NT2/D1 (cell line): Measurements from ENCODE around the gene ZNF652.

Experiments
- SUZ12 ChIP-seq: IDR thresholded peaks from 2 replicates; pipeline ENCODE4 v1.6.1; 2011; ENCODE audit not compliant: insufficient read length, insufficient read depth; ENCODE audit errors: extremely low read depth
- YY1 ChIP-seq: IDR thresholded peaks from 2 replicates; pipeline ENCODE4 v1.6.1; 2011; ENCODE audit not compliant: insufficient read length, insufficient read depth

- TF ChIP-seq SUZ12: no peak
- no peak for TF ChIP-seq YY1
Observed at GRCh38 chr17:49269356-49269755, 92.7 kb downstream of the ZNF652 start.
